T47D (cell line): ENCODE data around the gene CUBN.

ENCODE experiments used
- DNase-seq, 2 experiments: peaks; one replicate each; pipeline versions ENCODE4 v3.0.0 to v3.0.0-alpha.2; 2011 to 2012; ENCODE audit warnings: low read depth in 1 of 2, low spot score in 1 of 2
- JUND ChIP-seq: IDR thresholded peaks from 2 replicates; pipeline ENCODE4 v1.6.1; 2012; ENCODE audit warnings: low read depth
- in situ Hi-C: cut with HindIII; loops from 2 replicates; pipeline ENCODE4 v1.10.0; 2016; ENCODE audit warnings: low sequenced_read_pairs, low pct_unique_long_range_greater_than_20kb

CUBN gene

DNA sequence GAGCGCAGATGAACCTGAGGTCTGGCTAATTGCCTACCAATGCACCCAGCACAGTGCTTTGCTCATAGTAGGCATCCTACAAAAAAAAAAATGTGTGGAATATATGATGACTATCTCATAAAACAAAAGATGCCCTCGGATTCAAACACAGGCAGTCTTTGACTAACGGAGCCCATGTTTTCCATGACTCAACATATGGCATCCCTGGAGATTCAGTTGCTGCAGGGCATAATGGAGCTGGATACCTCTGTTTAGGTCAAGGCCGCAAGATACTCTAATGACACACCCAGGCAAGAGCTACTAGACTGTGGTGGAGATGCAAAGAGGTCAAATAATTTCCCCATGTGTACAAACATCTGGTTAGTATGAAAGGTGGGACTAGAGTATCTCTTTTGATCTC, 16.3 kb downstream of the CUBN start:
- no peak for TF ChIP-seq JUND
- no peak for DNase-seq
- in situ Hi-C loops: no loop called here

- no peak for TF ChIP-seq JUND
- in situ Hi-C loops: no loop called here
- DNase-seq: no peak
Measured at GRCh38 chr10:17112566-17112965, 17.0 kb downstream of the CUBN start.

DNA sequence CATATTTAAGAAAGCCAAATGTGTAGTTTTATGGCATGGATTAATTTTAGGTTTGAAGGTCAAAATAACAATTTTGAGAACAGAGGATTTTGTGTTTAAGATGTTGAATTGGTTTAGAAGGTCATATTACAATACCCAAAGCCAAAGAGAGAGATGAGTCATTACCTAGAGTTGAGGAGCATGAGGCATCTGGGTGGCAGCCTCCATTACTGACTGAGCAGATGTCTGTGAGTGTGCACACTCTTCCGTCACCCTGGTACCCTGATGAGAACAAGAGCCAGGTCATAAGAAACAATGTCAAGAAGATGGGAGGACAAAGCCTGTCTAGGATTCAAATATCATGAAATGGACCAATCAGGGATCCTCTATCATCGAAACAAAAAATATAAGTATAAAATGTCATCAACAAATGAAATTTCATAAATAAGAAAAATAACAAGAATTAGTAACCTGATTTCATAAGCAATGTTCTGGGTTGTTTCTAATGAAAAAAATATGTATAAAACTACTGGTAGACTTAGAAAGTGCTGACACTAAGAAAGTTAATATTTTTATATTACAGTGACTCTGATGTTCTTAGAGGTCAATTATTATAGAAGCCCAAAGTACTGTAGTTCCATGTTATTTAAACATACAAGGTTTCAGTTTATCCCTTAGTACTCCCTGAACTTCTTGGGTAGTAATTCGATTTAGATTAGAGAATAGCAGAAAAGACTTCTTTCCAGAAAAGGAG, 20.0 kb downstream of the CUBN start:
- DNase-seq: no peak
- in situ Hi-C loops: no loop called here
- TF ChIP-seq JUND: no peak

DNA sequence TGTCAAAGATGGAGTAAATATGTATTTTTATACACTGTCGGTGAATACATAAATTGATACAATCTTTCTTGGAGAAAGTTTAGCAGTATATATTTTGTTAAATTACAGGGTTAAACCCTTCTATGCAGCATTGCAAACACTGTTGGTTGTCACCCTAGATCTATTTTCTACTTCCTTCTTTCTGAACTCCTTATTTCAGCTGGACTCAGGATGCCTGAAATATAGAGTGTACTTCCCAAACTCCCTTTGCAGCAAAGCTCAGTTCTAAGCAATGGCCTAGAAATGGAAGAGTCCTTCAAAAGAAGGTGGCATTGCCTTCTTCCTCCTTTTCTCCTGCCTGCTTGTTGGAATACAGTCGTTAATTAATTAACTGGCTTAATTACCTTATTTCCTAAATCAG, 20.6 kb downstream of the CUBN start:
- in situ Hi-C loops: no loop called here
- no peak for DNase-seq
- TF ChIP-seq JUND: no peak

GRCh38 chr10:17106991-17107390, 22.6 kb downstream of the CUBN start:
- DNase-seq: no peak
- TF ChIP-seq JUND: no peak
- in situ Hi-C loops: no loop called here

- in situ Hi-C loops: no loop called here
- DNase-seq: no peak
- no peak for TF ChIP-seq JUND
Measured at GRCh38 chr10:17101910-17102266, 27.7 kb downstream of the CUBN start.

GRCh38 chr10:17101257-17101909, 28.2 kb downstream of the CUBN start:
- in situ Hi-C loops: no loop called here
- no peak for TF ChIP-seq JUND
- DNase-seq: no peak

DNA sequence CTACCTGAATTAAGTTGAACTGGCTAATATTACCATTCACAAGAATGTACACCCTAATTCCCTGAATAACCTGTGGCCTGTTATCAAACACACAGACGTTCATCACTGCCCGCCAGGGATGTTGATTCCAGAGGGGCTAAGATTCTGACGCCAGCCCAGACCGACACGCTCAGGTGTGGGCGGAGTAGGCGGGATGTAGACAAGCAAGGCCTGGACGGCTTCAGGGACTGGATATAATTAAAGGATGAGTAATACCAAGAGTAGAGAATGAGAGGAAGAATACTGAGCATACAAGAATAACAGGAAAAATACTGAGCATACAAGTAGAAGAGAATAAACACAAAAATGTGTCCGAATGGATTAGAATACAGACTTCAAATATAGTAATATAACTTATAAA, 29.0 kb downstream of the CUBN start:
- DNase-seq: no peak
- in situ Hi-C loops: no loop called here
- TF ChIP-seq JUND: no peak

GRCh38 chr10:17098012-17098411, 31.6 kb downstream of the CUBN start:
- no peak for DNase-seq
- TF ChIP-seq JUND: no peak
- in situ Hi-C loops: no loop called here

DNA sequence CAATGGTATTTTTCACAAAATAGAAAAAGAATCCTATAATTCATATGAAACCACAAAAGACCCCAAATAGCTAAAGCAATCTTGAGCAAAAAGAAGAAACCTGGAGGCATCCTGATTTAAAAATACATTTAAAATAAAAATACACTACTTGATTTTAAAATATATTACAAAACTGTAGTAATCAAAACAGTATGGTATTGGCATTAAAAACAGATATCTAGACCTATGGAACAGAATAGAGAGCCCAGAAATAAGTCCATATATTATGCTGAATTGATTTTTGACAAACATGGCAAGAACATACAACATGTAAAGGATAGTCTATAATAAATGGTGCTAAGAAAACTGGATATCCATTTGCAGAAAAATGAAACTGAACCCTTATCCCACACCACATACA, 34.8 kb downstream of the CUBN start:
- DNase-seq: no peak
- in situ Hi-C loops: no loop called here
- no peak for TF ChIP-seq JUND

DNA sequence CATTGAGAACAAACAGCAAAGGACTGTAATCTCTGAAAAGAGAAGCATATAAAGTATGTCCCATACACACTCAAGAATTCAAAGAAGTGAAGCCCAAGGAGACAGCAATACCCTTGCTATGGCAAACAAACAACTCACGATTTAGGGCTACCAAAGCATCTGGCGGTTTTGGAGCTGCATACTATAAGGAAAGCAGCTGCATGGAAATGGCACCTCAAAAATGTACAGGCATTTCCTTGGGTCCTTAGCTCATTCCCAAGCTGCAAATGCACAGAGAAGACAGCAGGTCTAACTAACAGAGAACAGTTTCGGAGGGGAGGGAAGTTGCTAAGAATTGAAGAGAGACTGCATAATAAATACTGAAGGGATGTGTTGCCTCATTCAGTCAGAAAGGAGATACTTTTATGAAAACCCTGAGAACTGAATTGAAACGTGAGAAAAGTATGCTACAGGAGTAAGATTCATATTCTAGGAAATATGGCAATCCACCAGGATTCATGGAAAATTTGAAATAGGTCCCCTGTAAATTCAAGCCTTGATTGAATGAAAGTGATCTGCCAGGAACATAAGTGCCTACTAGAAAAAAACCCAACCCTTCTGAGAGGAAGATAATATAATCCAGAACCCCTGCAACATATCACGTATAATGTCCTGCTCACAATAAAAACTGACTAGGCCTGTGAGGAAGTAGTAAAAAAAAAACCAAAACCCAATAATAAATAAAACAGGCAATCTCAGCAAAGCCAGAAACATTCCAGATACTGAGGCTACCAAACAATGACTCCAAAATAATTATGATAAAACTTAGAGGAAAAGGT, 36.4 kb downstream of the CUBN start:
- no peak for TF ChIP-seq JUND
- in situ Hi-C loops: no loop called here
- no peak for DNase-seq

- in situ Hi-C loops: no loop called here
Measured at GRCh38 chr10:17092216-17092944, 37.2 kb downstream of the CUBN start.

More at GRCh38 chr10:17092216-17092944, 37.2 kb downstream of the CUBN start:
- TF ChIP-seq JUND: no peak
- no peak for DNase-seq
